AG20443 (cell line): ENCODE data around the gene RGS10.

Source experiments
- DNase-seq: peaks from one replicate; pipeline ENCODE4 v3.0.0; 2012; ENCODE audit warnings: low spot score, mixed read lengths

RGS10 gene

DNA sequence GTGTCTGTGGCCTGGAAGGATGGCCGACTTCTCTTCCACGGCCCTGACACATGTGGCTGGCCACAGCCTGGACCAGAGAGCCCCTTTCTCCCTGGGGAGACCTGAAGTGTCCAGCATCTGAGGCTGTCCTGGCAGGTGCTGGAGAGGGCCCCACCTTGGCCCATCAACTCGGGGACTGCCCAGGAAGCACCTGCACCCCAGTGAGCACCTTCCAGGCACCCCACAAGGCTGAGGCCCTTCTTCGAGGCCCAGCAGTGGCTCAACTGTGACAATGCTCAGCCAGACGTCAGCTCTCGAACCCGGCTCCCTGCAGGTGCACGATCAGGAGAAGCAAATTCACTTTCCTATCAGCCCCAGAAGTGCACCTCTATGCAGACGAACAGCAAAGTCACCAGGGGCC lies 24.3 kb downstream of the RGS10 start:
- no peak for DNase-seq

DNA sequence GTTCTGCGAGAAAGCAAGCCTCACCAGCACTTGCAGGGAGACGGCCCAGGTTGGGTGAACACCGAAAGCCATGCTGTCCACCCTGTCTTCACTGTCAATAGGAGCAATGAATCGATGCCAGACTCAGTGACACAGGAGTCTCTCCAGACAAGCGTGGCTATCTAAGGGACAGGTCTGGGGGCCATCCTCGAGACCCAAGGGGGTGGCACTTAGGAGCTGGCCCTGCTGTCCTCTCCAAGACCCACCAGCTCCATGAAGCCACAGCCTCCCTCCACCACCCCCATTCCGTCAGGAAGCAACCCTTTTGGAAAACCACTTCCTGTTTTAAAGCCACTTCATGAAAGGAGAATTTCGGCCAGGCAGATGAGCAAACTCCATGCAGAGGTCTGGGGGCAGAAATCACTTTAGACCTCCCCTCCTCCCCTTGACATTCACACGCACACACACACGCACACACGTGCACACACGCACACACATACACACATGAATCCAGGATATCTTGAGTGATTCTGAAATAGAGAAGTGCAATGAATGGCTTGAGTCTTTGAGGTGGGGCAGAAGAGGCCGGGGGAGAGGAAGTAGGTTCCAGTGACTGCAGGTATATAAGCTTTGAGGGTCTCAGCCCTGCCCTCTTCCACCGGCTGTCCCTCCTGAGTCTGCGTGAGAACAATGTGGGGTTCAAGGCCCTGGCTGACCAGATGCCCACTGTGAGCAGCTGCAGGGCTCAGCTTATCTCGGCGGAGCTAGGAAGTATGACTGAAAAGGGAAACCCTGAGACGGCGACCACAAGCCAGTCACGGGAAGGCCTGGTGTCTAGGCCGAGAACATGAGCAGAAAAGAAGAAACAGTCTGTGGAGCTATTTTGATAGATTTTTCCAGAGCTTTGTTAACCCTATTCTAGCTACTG lies 25.0 kb downstream of the RGS10 start:
- no peak for DNase-seq

DNA sequence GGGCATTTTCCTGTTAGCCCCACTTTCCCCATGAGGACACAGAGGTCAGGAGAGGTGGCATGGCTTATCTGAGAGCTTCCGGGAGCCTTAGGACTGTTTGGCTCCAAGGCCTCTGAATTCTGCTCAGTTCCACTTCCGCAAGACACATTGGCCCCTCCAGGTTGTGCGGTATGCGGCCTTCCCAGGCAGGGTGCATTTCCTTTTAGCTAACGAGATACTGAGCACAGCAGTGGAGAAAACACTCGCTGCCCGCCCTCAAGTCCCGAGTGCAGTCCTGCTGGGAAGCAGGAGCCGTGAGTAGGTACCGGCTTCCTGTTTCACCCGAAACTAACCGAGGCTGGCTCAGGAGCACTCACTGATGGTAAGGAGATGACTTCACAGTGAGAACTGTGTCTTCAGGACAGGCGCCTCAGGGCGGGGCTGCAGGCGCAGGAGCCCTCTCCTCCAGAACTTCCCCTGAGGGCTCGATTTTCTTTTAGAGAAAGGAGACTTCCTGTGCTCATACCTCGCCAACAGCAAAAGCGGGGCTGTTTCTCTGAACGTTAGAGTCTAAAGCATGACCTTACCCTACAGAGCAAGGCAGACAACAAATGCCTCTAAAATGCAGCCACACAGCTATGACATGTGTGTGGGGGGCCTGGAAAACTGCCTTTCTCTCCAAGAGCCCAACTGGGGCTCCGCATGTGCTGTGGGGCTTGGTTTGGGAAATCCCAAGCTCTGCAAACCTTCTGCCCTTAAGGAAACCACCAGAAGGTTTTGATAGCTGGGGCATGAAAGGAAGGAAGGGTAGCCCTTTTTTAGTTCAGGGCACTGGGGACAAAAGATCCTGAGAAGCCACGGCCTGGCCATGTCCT lies 25.9 kb downstream of the RGS10 start:
- DNase-seq: no peak

DNA sequence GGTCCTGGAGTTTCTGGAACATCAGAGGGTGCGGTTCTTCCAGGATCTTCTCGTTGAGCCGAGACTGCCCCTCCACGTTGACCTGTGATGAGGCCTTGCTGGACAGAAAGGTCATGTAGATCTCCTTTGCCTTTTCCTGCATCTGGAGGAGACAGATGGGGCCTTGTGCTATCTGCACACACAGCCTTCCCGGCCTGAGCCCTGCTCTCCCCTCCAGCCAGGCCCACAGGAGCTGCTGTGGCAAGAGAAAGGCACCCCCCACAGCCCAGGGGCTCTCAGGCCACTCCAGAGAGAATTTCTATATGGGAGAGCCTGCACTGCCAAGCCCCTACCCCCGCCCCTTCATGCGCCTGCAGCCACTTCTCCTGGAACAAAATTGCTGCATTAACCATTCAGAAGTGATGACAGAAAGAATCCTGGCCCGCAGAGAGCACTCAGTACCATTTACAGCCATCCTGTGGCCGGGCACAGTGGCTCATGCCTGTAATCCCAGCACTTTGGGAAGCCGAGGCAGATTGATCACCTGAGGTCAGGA lies 26.9 kb downstream of the RGS10 start:
- DNase-seq: no peak

DNA sequence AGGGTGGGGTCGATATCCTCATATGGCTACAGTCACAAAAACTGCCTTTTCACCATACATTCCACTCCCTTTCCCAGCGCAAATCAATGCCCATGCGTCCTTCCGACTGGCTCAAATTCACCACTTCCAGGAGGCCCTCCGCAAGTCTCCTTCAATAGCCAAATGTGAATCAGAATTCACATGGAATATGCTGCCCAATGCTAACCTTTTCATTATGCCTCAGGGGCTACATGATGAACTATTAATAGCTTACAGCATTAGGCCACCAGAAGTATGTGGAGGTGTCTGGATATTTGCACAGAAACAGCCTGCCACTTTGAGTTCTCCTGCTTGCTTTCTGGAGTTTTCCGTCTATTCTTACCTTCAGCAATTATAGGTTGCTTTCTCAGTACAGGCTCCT lies 27.7 kb downstream of the RGS10 start:
- DNase-seq: no peak

DNA sequence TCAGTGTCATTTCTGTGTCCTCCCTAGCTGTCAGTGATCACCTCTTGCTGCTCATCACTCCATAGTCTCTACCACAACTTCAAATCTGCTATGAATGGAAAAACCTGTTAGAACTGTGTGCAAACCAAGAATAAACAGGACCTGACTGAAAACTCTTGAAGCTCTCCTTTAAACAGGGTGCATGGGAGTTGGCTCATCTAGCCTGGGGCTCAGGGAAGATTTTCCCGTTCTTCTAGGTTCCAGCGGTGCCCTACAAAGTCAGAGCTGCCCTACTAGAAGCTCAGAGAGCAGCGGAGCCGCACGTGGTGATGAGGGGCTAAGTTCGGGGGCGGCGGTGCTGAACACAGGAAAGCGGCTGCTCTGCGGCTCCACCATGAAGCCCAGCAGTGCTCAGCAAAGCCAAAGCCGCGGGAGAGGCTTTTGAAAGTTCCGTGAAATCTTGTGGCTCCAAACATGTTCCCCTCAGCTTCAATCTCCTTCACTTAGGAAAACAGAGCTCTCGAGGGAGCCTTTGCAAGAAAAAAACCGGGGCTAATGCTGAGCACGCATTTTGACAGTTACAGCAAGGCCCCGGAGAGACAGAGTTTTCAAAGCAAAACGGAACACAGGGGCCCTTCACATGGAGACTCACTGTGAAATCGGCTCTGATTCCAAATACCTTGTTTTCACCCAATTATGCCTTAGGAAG lies 30.5 kb downstream of the RGS10 start:
- no peak for DNase-seq

DNA sequence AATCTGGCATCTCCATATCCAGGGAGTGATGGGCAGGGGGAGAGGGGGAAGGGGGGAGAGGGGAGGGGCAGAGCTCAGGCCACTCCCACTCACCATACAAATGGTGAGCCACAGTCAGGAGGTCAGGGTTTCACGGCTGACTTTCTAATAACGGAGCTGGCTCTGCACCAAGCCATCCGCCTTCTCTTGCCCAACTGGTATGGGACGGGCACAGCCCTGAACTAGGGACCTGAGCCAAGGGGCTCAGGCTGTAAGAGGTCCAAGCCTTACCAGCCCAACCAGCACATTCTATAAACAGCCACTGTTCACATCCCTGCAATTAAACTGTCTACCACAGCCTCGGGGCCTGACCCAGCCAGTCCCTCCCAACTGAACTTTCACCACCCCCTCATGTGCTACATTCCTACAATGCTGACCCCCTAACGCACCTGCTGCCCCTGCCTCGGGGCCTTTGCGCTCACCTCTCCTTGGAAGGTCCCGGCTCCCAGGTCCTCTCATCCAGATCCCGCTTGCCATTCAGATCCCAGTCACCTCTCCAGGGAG lies 32.5 kb downstream of the RGS10 start:
- DNase-seq: no peak

DNA sequence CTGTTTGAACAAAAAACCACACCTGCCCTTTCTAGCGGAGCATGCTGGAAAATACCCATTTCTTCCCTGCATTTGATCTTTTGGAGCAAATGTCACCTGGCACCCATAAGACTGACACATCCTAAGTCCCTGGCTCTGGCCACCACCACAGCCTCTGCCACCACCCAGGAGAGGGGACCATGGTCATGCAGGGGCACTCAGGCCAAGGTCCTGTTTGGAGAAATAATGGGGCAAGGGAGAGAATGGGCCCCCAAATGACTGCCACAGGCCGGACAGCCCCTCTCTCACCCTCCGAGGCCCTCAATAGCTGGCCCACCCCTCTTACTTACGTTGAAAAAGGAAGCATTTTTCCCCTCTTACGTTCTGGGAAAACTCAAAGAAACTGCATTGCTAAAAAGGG lies 35.4 kb downstream of the RGS10 start:
- no peak for DNase-seq

DNA sequence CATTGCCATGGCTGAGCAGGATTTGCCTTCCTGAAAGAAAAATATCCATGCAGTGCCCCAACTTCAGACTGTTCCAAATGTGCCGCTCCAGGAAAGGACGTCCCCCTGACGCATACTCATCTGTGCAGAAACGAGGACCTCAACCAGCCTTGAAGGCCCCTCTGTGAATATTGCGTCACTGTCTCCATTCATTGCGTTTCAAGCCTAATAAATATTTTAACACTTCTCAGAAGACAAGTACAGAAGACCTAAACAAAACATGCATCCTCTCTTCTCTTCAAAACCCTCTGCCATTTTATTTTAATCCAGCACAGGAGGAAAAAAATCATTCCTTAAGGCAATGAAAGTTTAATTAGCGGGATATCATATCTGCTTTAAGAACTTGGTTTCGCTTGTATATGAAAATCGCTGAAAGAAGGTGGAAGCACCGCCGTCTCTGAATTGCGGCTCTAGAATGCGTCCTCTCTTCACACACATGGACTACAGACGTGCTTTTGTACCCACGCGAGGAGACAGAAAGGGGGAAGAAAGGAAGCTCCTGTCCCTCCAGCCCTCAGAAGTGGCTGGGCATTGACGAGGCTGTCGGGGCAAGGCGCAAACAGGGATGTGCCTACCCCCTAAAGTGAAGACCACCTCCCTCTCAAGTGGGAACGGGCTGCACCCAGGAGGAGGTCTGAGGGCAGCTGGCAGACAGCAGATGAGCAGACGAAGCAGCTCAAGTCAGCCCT lies 36.8 kb downstream of the RGS10 start:
- no peak for DNase-seq

DNA sequence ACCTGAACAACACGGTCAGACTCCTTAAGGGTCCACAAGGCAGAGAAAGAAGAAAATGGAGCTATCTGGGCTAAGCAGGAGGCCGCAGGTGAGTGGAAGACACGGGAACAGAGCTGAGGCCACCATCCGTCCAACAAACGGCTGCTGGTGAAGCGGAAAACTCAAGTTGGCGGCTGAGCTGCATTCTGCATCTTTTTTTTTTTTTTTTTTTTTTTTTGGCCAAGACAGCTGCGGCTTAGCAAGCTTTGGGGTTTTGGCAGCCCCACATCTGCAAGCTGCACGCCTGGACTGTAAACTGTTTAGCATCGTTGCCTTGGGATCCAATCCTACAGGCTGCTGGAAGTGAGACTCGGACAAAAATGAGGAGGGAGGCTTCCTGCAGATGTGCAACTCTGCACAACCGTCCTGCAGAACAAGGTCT lies 37.4 kb downstream of the RGS10 start:
- DNase-seq: no peak

DNA sequence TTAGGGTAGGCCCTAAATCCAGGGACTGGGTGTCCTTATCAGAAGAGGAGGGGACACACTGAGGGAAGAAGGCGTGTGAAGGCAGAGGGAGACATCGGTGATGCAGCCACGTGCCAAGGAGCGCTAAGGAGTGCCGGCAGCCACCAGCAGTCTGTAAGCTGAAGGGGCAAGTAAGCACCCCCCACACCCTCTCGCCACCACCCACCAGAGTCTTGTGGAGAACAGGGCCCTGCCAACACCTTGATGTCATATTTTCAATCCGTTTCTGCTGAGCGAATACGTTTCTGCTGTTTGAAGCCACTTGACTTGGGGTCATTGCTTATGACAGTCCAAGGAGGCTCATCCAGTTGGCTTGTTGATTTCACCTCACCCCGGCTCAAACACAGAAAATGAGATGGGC lies 37.9 kb downstream of the RGS10 start:
- DNase-seq: no peak

DNA sequence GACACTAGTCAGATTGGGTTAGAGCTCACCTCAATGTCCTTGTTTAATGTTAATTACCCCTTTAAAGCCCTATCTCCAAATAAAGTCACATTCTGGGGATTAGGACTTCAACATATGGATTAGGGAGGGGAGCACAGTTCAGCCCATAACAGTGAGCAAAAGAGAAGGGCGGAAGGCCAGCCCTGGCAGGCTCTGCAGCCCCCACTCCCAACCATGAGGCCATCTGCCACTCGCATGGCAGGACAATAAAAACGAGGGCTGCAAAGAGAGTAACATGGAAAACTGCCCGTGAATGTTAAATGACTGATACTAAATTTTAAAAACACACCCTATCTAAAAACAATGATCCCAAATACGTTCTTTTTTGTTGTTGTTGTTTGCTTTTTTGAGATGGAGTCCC lies 38.7 kb downstream of the RGS10 start:
- DNase-seq: no peak

DNA sequence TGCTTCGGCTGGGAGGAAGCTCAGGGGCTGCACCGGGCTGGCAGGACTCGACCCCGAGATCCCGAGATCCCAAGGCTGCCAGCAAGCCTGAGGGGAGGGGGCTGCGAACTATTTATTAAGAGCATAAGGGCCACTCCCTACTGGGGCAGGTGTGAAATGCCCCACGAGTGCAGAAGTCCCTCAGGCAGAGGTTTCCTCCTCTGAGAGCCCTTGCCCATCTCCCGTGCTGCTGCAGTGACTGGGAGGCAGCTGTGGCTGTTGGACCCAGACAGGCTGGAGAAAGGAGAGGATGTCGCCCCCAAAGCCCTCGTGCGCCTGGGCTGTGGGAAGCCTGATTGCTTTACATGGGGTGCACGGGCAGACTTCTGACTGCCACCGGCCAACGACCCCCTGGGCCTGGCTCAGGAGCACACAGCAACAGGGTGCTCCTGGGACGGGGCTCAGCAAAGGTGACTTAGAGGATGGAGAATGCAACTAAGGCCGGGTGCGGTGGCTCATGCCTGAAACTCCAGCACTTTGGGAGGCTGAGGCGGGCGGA lies 39.8 kb downstream of the RGS10 start:
- no peak for DNase-seq

DNA sequence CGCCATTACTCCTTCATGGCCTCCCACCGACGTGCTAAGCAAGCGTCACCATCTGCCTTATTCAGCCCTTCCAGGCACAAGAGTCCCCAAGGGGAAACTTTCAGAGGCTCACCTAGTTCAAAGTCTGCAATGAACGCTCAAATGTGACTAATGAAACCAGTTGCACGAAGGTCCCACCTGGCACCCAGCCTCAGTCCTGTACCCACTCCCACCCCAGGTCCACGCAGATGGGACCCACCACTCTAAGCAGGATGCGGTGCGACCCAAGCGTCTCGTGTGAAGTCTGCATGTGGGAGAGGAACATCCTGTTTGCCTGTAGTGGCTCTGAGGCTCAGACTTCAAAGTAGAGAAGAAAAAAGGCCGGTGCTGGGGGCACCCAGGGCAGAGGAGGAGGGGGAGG lies 40.3 kb downstream of the RGS10 start:
- DNase-seq: no peak

DNA sequence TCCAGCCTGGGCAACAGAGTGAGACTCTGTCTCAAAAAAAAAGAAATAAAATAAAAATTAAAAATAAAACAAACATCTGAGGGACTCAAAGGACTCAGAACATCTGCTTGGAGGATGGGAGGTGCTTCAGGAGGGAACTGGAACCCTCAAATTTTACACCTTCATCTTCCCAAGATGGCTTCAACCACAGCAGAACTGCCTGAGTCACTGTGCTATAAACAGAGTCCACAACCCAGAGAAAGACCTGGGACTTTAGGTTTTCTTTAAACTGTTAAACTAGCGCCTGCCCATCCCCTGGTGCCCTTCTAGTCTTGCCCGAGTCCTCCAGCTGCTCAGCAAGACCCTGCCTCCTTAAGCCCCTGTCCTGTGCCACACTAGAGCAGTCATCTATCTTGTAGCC lies 40.8 kb downstream of the RGS10 start:
- DNase-seq: no peak

DNA sequence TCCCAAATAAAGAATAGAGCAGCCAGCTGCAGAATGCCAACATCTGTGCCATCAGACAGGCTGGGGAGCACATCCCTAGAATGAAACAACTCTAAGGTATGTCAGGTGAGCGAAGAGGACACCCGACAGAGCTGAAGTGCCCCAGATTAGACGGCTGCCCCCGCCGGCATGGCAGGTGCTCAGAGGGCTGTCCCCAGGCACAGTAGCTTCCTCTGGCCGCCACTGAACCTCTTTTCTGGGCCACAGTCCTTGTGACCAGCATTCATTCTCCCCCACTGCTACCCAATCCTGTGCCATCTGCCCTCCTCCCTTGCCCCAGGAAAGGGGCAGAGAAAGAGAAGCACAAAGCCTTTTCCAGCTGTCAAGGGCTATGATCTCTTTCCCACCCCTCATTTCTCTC lies 41.7 kb downstream of the RGS10 start:
- no peak for DNase-seq

DNA sequence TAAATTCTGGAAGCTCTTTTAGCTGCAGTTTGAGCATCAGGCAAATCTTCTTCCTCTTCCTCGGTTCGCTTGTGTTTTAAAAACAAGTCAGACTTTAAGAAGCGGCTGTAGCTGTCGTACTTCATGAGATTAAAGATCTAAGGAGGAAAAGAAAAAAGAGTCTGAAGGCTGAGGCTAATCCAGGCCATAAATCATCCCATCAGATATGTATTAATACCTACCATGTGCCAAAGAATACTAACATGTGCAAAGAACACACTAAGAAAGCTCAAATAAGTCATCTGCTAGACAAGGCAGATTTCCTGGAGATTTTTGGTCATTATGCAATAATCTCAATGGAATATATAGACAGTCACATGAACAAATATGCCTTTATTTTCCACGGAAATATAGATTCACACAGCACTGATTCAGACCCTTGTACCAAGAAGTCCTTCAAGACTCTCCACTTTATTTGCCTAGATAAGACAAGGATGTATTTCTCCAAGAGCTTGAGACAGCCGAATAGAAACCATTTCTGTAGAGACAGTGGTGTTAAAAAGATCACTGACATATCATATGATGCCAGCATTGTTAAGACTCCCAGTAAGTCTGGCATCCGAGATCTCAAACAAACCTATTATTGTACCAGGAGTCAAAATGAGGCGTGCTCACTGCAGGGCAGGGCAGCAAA lies 42.3 kb downstream of the RGS10 start:
- DNase-seq: no peak

DNA sequence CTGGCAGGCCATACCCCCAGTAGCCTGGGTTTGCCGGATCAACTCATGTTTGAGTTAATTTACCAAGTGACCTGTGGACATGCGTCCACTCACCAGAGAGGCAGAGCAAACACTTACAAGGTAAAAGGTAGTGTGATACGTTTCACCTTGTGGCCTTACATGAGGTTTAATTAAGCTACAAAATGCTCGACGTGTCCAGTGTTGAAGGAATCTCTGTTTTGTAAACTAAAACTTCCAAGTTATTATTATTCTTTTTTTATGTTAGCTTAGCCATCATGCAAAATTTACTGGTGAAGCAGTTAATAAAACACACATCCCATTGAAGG lies 42.9 kb downstream of the RGS10 start:
- DNase-seq: no peak

DNA sequence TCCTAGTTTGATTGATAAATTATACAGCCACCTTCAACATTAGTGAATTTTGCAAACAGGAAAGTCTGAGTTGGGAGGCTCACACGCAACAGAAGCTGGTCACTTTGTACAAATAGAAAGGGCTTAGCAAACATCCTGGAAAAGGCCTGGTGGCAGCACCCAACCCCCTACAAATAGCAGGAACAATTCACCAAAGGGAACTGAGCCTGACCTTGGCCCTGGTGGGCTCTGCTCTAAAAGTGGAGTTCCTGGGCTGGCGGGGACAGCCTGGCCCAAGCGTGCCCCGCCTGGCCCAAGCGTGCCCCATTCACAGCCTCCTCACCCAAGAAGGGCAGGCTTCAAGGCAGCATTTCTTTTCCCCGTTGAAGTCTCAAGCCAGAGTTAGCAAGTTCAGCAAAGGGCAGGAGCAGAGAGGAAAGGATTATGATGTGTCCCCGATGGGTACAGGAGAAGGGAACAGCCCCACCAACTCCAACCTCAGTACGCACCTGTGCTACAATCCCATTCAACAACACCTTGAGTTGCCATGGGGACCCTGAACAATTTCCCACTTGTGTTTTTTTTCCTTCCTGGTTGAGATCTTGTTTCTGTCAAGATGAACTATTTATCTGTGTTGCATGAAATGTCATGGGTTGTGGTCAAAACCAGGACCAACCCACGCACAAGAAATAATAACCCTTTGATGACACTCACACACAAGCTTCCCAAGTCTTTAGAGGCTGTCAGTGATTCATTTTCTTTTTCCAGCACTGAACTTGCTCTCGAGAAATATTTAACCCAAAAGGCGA lies 43.4 kb downstream of the RGS10 start:
- no peak for DNase-seq

DNA sequence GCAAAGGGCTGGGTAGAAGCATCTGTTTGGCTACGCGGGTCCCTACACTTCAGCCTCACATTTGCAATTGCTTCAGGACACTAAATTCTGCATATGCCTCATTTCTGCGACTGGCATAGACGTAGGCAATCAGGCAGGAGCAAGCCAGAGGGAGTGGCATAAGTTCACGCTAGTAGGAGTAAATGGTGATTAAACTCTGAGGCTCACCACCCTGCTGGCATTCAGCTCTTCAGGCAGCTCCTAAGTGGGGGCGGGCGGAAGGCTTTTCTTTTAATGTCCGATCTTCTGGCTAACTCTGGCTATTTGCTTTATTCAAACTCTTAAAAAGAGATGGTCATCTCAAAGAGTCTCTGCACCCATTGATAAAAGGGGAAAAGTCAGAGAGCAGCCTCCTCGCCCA lies 45.3 kb downstream of the RGS10 start:
- no peak for DNase-seq
